ENCODE data around the gene RNF208. TPM values are rescaled to one million over a fixed set of nuclear protein-coding genes. Genes with fewer than 3 reads are reported as not detected.

RNF208 gene
- total and polyA plus RNA-seq, 2 donors = 8.1 TPM; not detected in 1

DNA sequence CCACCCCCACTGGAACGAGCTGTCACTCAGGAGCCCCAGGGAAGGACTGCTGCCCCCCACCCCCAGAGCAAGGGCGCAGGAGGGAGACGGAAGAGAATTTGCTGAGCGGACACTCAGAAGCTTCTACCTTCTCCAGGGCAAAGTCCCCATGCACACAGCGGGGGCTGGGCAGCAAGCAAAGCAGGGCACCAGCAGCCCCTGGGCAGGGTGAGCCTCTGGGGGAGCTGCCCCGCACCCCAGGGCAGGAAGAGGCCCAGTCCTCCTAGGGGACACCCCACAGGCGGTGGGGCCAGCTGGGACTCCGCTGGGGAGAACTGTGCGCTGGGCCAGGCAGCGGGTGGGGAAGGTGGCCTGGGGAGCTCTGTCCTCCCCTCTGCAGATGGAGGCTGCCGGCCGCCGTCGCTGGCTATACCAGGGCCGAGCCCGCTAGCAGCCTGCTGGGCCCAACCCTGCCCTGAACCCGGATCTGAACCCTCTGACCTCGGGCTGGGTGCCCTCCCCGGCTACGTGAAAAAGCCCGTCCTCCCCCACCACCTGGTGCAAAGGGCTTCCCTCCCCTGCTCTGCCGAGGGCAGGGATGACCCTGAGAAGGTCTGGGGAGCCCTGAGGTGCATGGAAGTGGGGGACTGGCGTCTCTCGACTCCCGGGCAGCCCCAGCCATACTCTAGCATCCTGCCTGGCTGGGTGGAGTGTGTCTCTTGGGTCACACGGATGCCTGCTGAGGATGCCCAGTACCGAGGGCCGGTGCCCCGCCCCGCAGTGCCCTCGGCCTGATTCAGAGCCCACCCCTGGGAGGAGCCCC is 8.1 kb upstream of the RNF208 start:
- H3K36me3 ChIP-seq (ENCODE audit: insufficient read depth) = no peaks in the 10 kb centered on the region
- no peak overlapping the region for H3K27ac ChIP-seq (ENCODE audit: low read depth)
- H3K4me1 ChIP-seq (ENCODE audit: insufficient read depth) = no peaks in the 10 kb centered on the region
- no peak overlapping the region for H3K4me3 ChIP-seq (ENCODE audit: low read depth, low read length)
- DNase-seq (ENCODE audit: extremely low spot score) = no peak
- whole genome bisulfite sequencing = 60% methylated on average over 31 of the region's 31 CpGs

DNA sequence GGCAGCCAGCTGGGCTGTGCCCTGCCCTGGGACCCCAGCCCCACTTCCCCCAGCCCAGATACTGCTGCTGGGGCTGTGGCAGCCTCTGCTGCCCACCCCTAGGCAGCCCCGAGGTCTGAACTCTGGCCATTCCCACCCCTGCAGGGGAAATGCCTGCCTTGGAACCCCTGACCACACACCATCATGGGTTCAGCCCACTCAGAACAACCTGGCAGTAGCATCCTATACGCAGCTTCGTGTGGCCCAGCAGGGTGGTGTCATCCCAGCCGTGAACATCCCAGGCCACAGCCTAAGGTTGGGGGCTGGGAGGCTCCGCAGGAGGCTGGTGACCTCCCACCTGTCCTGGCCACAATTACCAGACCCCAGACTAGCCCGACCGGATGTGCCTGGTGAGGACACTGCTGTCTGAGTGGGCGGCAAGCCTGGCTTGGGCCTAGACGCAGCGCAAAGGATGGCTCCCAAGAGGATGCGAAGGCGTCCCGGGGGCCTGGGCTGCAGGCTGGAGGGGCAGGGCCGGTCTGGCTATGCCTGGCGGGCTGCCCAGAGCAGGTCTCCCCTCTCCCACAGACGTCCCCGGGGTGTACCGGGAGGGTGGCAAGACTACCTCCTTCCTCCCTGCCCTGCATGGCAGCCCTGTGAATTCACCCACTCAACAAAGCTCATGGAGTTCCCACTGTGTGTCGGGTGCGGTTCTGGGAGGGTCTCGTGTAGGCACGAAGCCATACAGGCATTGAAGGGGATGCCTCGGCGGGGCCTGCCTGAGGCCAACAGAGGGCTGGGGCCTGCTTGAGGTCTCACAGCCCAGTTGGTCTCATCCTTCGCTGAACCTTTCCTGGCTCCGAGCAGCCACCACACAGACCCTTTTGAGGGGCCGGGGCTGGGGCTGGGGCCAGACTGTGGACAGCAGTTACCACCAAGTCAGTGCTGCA is 7.2 kb upstream of the RNF208 start:
- H3K27ac ChIP-seq (ENCODE audit: low read depth) = no peak overlapping the region
- no peak for DNase-seq (ENCODE audit: extremely low spot score)
- no peaks in the 10 kb centered on the region for H3K36me3 ChIP-seq (ENCODE audit: insufficient read depth)
- no peaks in the 10 kb centered on the region for H3K4me1 ChIP-seq (ENCODE audit: insufficient read depth)
- H3K4me3 ChIP-seq (ENCODE audit: low read depth, low read length) = no peak overlapping the region
- 57% methylated on average over 27 of the region's 27 CpGs for WGBS

DNA sequence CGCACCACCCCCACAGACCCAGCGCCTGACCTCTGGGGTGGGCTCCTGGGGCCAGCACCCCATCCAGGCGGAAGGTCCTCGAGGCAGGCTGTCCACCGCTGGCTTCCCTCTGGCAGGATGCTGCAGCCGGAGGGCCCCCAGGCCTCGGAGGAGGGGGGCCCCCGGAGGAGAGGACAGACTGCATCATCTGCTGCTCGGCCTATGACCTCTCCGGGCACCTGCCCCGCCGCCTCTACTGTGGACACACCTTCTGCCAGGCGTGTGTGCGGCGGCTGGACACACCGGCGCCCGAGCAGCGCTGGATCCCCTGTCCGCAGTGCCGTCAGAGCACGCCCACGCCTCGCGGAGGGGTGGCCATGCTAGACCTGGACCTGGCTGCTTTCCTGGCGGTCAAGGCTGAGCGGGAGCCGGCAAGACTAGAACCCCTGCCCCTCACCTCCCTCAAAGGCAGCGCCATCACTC is 6.5 kb upstream of the RNF208 start:
- no peak overlapping the region for H3K4me3 ChIP-seq (ENCODE audit: low read depth, low read length)
- H3K36me3 ChIP-seq (ENCODE audit: insufficient read depth) = no peaks in the 10 kb centered on the region
- 71% methylated on average over 29 of the region's 29 CpGs for WGBS
- H3K27ac ChIP-seq (ENCODE audit: low read depth) = no peak overlapping the region
- no peak for DNase-seq (ENCODE audit: extremely low spot score)
- H3K4me1 ChIP-seq (ENCODE audit: insufficient read depth) = peaks cover 2% of the 10 kb centered on the region

DNA sequence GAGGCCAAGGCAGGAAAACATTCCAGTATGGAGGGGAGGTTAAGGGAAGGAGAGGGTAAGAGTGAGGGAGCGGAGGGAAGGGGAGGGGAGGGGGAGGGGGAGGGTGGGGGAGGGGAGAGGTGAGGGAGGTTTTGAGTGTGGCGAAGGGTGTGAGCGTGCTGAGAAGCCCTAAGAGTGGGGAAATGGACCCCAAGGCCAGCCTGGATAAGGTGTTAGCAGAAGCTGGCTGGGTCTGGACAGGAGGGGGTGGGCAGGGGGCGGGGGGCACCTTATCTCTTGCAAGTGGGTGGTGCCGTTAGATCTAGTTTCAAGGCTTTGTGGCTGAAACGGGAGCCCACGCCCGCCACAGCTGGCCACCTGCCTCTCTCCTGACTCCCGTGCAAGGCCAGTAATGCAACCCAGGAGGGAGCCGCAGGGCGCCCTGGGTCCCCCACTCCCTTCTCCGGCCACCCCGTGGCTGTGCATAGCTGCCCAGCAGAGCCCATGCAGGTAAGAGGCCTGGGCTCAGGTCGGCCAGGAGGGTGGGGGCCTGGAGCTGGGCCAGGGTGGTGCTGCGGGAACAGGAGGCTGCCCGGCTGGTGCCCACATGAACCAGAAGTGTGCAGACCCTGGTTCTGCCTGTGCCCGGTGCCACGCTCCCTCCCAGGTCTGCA is 5.9 kb upstream of the RNF208 start:
- DNase-seq (ENCODE audit: extremely low spot score) = no peak
- no peak overlapping the region for H3K4me3 ChIP-seq (ENCODE audit: low read depth, low read length)
- H3K4me1 ChIP-seq (ENCODE audit: insufficient read depth) = peaks cover 2% of the 10 kb centered on the region
- WGBS = 36% methylated on average over 18 of the region's 18 CpGs
- no peaks in the 10 kb centered on the region for H3K36me3 ChIP-seq (ENCODE audit: insufficient read depth)
- no peak overlapping the region for H3K27ac ChIP-seq (ENCODE audit: low read depth)

DNA sequence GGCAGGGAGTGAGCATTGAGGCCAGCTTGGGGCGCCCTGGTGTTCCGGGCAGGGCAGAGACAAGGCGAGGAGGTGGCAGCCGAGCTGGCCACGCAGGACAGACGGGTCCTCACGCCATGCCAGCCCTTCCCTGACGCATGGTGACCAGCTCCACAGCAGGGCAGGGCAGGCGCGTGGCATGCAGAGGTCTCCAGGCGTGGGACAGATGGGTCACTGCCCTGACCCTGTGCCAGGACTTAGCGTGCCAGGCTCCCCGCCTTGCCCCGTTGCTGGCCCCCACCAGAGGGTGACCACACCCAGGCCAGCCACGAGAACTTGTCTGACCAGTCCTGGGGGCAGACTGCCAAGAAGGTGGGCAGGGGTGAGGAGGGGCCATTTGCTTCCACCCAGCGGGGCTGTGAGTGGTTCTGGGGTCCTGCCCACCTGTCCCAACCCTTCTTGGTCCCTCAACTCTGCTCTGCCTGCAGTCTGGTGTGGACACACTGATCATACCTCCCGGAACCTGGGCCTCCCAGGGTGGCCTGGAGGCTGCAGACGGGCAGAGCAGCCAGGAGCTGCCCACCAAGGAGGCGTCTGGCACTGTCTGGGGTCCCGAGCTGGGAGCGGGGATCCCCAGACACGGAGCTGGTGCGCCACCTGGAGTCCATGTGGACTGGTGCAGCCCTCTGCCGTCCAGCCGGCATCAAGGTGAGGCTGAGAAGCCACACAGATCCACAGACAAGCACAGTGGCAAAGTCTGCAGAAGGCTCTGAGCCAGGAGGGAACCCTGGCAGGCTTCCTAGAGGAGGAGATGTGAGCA is 5.2 kb upstream of the RNF208 start, which contains the start of gene RNF224:
TSS of gene RNF224 (plus strand) at position 449 of the 799 bp plus-strand sequence. CDS start 834 bp downstream, outside the sequence.
- Histone ChIP-seq H3K4me3 (ENCODE audit: low read depth, low read length) (no peak within 1 kb of the TSS), H3K36me3 (ENCODE audit: insufficient read depth) (no peaks in the 10 kb centered on the region), H3K27ac (ENCODE audit: low read depth) (no peak within 1 kb of the TSS), H3K4me1 (ENCODE audit: insufficient read depth) (peaks cover 2% of the 10 kb centered on the region)
- WGBS = 35% methylated on average over 25 of the region's 25 CpGs
- no peak for DNase-seq (ENCODE audit: extremely low spot score)

DNA sequence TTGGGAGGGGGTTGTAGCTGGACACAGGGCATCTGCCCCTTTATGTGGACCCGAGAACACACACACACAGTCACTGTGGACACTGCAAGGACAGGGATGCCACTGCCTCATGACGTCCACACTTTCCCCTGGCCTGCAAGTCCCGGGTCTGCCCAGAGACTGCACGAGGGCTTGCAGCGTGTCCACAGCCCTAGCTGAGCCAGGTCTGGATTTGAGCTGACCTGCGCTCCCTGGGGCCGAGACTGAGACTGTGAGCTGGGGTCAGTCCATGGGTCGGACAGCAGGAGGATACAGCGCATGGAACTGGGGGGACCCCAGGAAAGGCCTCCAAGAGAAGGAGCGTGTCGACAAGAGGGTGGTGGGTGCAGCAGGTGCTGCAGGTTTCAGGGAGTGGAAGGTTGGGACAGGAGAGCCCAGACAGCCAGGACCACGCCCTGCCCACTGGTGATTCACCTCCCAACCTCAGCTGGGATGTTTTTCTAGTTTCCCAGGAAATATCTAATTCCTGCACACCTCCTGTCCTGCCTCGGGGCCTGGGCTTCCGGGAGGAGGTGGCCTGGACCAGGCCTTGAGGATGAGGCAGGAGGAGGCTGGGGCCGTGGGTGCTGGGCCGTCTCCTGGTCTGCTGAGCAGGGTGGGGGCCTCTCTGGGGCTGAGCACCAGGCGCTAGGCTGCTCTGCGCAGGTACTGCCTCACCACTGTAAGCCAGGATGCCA is 4.5 kb upstream of the RNF208 start:
- H3K36me3 ChIP-seq (ENCODE audit: insufficient read depth) = no peaks in the 10 kb centered on the region
- H3K27ac ChIP-seq (ENCODE audit: low read depth) = no peak overlapping the region
- no peak for DNase-seq (ENCODE audit: extremely low spot score)
- WGBS = 66% methylated on average over 18 of the region's 18 CpGs
- no peak overlapping the region for H3K4me3 ChIP-seq (ENCODE audit: low read depth, low read length)
- H3K4me1 ChIP-seq (ENCODE audit: insufficient read depth) = peaks cover 2% of the 10 kb centered on the region

DNA sequence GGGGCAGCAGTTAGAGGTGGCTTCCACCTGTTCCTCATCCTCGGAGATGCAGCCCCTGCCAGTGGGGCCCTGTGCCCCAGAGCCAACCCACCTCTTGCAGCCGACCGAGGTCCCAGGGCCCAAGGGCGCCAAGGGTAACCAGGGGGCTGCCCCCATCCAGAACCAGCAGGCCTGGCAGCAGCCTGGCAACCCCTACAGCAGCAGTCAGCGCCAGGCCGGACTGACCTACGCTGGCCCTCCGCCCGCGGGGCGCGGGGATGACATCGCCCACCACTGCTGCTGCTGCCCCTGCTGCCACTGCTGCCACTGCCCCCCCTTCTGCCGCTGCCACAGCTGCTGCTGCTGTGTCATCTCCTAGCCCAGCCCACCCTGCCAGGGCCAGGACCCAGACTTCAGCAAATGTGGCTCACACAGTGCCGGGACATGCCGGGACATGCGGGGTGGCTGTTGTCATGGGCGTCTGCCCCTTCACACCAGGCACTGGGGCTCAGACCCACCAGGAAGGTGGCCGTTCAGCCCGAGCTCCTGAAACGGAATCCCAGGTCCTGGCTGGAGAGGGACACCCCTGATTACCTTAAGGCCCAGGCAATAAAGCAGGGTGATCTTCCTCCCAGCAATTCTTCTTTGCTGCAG is 3.8 kb upstream of the RNF208 start:
- no peak overlapping the region for H3K27ac ChIP-seq (ENCODE audit: low read depth)
- H3K4me1 ChIP-seq (ENCODE audit: insufficient read depth) = peaks cover 2% of the 10 kb centered on the region
- H3K4me3 ChIP-seq (ENCODE audit: low read depth, low read length) = no peak overlapping the region
- WGBS = 78% methylated on average over 21 of the region's 21 CpGs
- no peaks in the 10 kb centered on the region for H3K36me3 ChIP-seq (ENCODE audit: insufficient read depth)
- no peak for DNase-seq (ENCODE audit: extremely low spot score)

DNA sequence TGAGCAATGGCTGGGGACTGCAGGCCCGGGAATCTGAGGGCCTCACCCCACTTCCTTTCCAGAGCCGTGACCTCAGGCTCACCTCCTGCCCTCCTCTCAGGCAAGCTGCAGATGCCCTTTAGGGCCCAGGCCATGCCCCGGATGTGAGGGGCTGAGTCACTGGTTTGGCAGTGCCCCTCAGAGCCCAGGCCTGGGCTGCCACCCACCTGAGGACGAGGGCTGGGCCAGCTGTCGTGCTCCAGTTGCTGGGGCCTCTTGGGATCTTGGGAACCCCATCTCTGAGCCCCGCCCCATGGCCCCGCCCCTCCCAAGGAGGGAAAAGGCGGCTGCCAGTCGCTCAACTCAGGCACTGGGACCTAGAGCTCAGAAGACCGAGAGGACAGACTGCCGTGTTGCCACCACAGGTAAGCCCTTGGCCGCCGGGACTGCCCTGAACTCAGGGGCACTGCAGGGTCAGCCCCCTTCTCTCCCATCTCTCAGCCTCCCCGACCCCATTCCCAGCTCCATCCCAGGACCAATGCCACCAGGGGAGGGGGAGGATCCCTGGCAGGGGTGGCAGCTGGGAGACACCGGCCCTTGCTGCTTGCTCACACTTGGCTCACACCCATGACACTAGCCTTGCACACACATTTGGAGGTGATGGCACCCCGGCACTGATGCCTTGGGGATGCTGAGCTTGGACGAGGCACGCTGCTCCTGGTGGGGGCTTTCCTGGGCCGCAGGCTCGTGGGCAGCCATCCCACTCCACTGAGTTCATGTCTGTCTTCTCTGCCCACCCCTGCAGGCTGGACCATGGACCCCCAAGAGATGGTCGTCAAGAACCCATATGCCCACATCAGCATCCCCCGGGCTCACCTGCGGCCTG is 3.0 kb upstream of the RNF208 start, which contains the start of gene CYSRT1:
TSS of gene CYSRT1 (plus strand) at position 345 of the 865 bp plus-strand sequence. CDS start at position 793, 448 bp downstream.
- WGBS = 51% methylated on average over 23 of the region's 23 CpGs
- Histone ChIP-seq H3K36me3 (ENCODE audit: insufficient read depth) (no peaks in the 10 kb centered on the region), H3K27ac (ENCODE audit: low read depth) (no peak within 1 kb of the TSS), H3K4me3 (ENCODE audit: low read depth, low read length) (no peak within 1 kb of the TSS), H3K4me1 (ENCODE audit: insufficient read depth) (peaks cover 2% of the 10 kb centered on the region)
- DNase-seq (ENCODE audit: extremely low spot score) = no peak

DNA sequence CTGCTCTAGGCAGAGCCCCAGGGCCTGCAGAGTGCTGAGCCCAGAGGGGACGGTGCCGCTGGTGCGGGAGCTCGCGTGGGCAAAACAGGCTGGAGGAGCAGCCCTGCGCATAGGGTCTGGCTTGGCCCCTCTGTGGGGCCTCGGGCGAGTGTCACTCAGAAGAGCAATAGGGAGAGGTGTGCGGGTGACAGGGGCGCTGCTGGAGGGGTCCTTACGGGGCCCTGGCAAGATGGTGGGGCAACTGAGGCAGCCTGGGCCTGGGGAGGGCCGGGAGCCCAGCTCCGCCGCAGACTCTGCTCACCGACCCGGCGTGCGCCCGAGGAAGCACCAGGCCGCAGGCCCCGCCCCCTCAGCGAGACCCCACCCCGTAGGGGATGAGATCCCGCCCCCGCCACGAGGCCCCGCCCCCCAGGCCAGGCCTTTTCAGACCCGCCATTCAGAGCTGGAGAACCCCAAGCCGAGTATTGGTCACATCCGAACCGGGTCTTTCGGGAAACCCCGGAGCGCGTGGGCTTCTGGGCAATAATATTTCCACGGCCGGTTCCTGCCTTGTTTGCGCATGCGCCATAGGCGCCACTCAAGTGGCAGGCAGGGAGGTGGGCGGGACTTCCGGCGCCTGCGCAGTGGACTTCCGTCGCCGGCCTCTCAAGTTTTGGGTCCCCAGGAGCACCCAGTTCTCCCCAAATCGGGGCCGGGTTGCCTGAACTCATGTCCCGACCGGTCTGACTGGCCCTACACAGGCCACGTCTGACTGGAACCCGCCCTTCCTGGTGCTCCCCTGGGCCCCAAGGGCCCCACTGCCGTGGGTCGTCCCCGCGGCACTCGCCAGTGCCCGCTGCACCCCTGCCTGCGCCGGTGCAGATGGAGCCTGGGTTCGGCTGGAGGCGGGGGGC is 1.3 kb upstream of the RNF208 start:
- Histone ChIP-seq H3K27ac (ENCODE audit: low read depth) (peak overlapping the region; percentile 93), H3K4me1 (ENCODE audit: insufficient read depth) (peaks cover 2% of the 10 kb centered on the region), H3K4me3 (ENCODE audit: low read depth, low read length) (peak overlapping the region; percentile 49), H3K36me3 (ENCODE audit: insufficient read depth) (no peaks in the 10 kb centered on the region)
- peak; percentile 95 for DNase-seq (ENCODE audit: extremely low spot score)
- 1% methylated on average over 63 of the region's 63 CpGs for WGBS

DNA sequence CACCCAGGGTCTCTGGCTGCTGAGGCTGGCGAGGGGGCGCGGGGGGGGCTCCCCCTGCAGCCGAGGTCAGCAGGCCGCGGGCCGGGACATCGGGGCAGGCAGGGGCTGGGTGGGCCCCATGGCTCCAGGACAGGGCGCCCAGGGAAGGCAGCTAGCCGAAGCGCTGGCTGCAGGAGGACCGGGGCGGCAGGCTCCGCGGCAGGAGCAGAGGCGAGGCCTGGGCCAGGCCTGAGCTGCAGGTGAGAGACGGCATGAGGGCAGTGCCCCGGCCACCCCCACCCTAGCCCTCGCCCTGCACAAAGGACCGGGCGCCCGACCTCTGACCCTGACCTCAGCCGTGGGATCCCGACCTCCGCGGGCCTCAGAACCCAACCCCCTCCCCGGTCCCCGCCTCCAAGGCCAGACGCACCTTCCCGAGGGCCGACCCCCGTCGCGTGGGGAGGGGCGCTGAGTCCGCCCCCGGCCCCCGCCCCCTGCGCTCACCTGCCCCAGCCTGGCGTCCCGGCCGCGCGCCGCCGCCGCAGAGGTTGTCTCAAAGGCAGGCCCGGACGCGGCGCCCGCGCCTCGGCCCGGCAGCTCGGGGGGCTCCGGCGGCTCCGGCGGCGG is 431 bp downstream of the RNF208 start:
- H3K4me1 ChIP-seq (ENCODE audit: insufficient read depth) = peaks cover 2% of the 10 kb centered on the region
- H3K27ac ChIP-seq (ENCODE audit: low read depth) = no peak overlapping the region
- H3K4me3 ChIP-seq (ENCODE audit: low read depth, low read length) = peak overlapping the region; percentile 49
- no peak for DNase-seq (ENCODE audit: extremely low spot score)
- no peaks in the 10 kb centered on the region for H3K36me3 ChIP-seq (ENCODE audit: insufficient read depth)
- 5% methylated on average over 61 of the region's 61 CpGs for WGBS

All from urinary bladder (tissue), 4 donors.